Left lung (tissue), 10 donors: Measurements from ENCODE around the gene SRSF2. TPM values are rescaled to one million over a fixed set of nuclear protein-coding genes. Genes with fewer than 3 reads are reported as not detected.

Source experiments
- ATAC-seq: fragments of 200-7000 bp; cut with Tn5 transposase; one replicate; pipeline ENCODE4 v1.9.1; 2020; ENCODE audit warnings: moderate library complexity
- DNase-seq, 4 donors: peaks; one replicate each; pipeline ENCODE4 v3.0.0-alpha.2; 2013 to 2020
- H3K27ac ChIP-seq, 2 donors: fragments of 200-600 bp; sonication (generic) in 1 of 2; one replicate each; pipeline versions ENCODE4 v1.5.0 to v1.8.0; 2020 to 2021
- H3K27me3 ChIP-seq, 2 donors: fragments of 200-600 bp; sonication (generic) in 1 of 2; one replicate each; pipeline versions ENCODE4 v1.5.0 to v1.8.0; 2020 to 2021
- H3K36me3 ChIP-seq, 2 donors: fragments of 200-600 bp; sonication (generic) in 1 of 2; one replicate each; pipeline versions ENCODE4 v1.5.0 to v1.8.0; 2020 to 2021
- H3K4me1 ChIP-seq, 2 donors: fragments of 200-600 bp; one replicate each; pipeline ENCODE4 v1.8.0; 2021
- H3K4me3 ChIP-seq, 2 donors: fragments of 200-600 bp; sonication (generic) in 1 of 2; one replicate each; pipeline versions ENCODE4 v1.5.0 to v1.8.0; 2020 to 2021; ENCODE audit warnings: mild to moderate bottlenecking in 1 of 2
- H3K9me3 ChIP-seq, 2 donors: fragments of 200-600 bp; sonication (generic) in 1 of 2; one replicate each; pipeline versions ENCODE4 v1.5.0 to v1.8.0; 2020 to 2021
- CTCF ChIP-seq, 2 donors: fragments of 200-600 bp; sonication (generic) in 1 of 2; IDR thresholded peaks; one replicate each; pipeline versions ENCODE4 v1.5.0 to v1.8.0; 2021; ENCODE audit warnings: antibody characterized with exemption in 2 of 2
- intact Hi-C, 2 donors: fragments of 100-400 bp; cut with DNase I; formaldehyde crosslinking; loops; one replicate each; pipeline versions ENCODE4 v1.11.2 to v1.14.2; 2022
- polyA plus RNA-seq, 6 donors: library from polyadenylated mRNA; unstranded; fragments of 120-200 nt; gene quantifications; one replicate each; pipeline ENCODE4 v1.2.1, GENCODE V29; 2013; ENCODE audit not compliant: insufficient read length in 6 of 6
- total RNA-seq, 2 donors: library from RNA; stranded (reverse); fragmentation: NEBNext Ultra II Directional; extraction: Animal tissue kit (Norgen Biotek cat#: 25700); gene quantifications; one replicate each; pipeline ENCODE4 v1.2.1, GENCODE V29; 2021
- donor health status: DM: no; HTN: yes; CAD: no.
- donor health status: DM: no; HTN: no; CAD: no.

The SRSF2 gene
- total and polyA plus RNA-seq, 8 donors = 114 to 393 (median 356) TPM

- H3K27ac ChIP-seq = peak overlapping the region; percentile 50 to 88
- H3K4me1 ChIP-seq = peaks cover 26 to 42% of the 10 kb centered on the region in 2 donors
- peaks cover 0 to 9% of the 10 kb centered on the region in 2 donors for H3K36me3 ChIP-seq
- no peak overlapping the region for H3K4me3 ChIP-seq
- H3K9me3 ChIP-seq = no peaks in the 10 kb centered on the region
- ATAC-seq (peak; percentile 1), DNase-seq (no peak)
- TF ChIP-seq CTCF (IDR thresholded peaks at IDR 0.05) = no peak
- peaks cover 0 to 6% of the 10 kb centered on the region in 2 donors for H3K27me3 ChIP-seq
- intact Hi-C loops = no loop called here
These were observed 28.9 kb downstream of the SRSF2 start for GRCh38 chr17:76707985-76708807.

- Histone ChIP-seq H3K9me3 (no peaks in the 10 kb centered on the region), H3K4me1 (peaks cover 26 to 43% of the 10 kb centered on the region in 2 donors), H3K4me3 (no peak overlapping the region), H3K36me3 (no peaks in the 10 kb centered on the region), H3K27ac (no peak overlapping the region), H3K27me3 (peaks cover 0 to 6% of the 10 kb centered on the region in 2 donors)
- no peak for TF ChIP-seq CTCF (IDR thresholded peaks at IDR 0.05)
- DNase-seq (no peak), ATAC-seq (no peak)
- intact Hi-C loops = no loop called here
These were observed 30.3 kb downstream of the SRSF2 start for GRCh38 chr17:76706817-76707216.

GRCh38 chr17:76704805-76705204, 32.3 kb downstream of the SRSF2 start:
- H3K4me3 ChIP-seq = no peak overlapping the region
- H3K4me1 ChIP-seq = peaks cover 21 to 48% of the 10 kb centered on the region in 2 donors
- DNase-seq = no peak
- intact Hi-C loops = no loop called here
- H3K27me3 ChIP-seq = no peaks in the 10 kb centered on the region
- H3K9me3 ChIP-seq = no peaks in the 10 kb centered on the region
- no peaks in the 10 kb centered on the region for H3K36me3 ChIP-seq
- TF ChIP-seq CTCF (IDR thresholded peaks at IDR 0.05) = no peak
- H3K27ac ChIP-seq = no peak overlapping the region
- no peak for ATAC-seq

GRCh38 chr17:76702941-76703637, 34.0 kb downstream of the SRSF2 start:
- DNase-seq (no peak), ATAC-seq (no peak)
- Histone ChIP-seq H3K27ac (no peak overlapping the region), H3K9me3 (no peaks in the 10 kb centered on the region), H3K4me1 (peaks cover 10 to 44% of the 10 kb centered on the region in 2 donors), H3K27me3 (no peaks in the 10 kb centered on the region), H3K4me3 (no peak overlapping the region), H3K36me3 (no peaks in the 10 kb centered on the region)
- intact Hi-C loops = no loop called here
- TF ChIP-seq CTCF (IDR thresholded peaks at IDR 0.05) = no peak

- DNase-seq = no peak
- Histone ChIP-seq H3K4me3 (no peak overlapping the region), H3K27me3 (no peaks in the 10 kb centered on the region), H3K9me3 (no peaks in the 10 kb centered on the region), H3K36me3 (no peaks in the 10 kb centered on the region), H3K27ac (peak overlapping the region in 1 of 2 donors; percentile 78), H3K4me1 (peaks cover 3 to 46% of the 10 kb centered on the region in 2 donors)
- ATAC-seq = no peak
- intact Hi-C loops = no loop called here
- no peak for TF ChIP-seq CTCF (IDR thresholded peaks at IDR 0.05)
These were observed 35.1 kb downstream of the SRSF2 start for GRCh38 chr17:76702076-76702475.
